Activated naive CD8-positive, alpha-beta T cell treated with anti-CD3 and anti-CD28 coated beads, Interleukin-2, amount 50 U/mL, for 16 hours (primary cell): ENCODE data around the gene PLCH1.

Experiments
- DNase-seq: peaks from one replicate; pipeline ENCODE4 v3.0.0-alpha.2; 2020; ENCODE audit warnings: low read depth, low spot score

The PLCH1 gene

GRCh38 chr3:155746703-155747102 lies 1.8 kb upstream of the PLCH1 start:
- no peak for DNase-seq

GRCh38 chr3:155745795-155746550 lies 1.1 kb upstream of the PLCH1 start:
- DNase-seq, result no peak

- DNase-seq, result no peak
Observed at GRCh38 chr3:155744010-155744625, 753 bp downstream of the PLCH1 start.

GRCh38 chr3:155743606-155744005 lies 1.3 kb downstream of the PLCH1 start:
- DNase-seq, result no peak

GRCh38 chr3:155742349-155742965 lies 2.4 kb downstream of the PLCH1 start:
- no peak for DNase-seq

- DNase-seq, result no peak
Observed at GRCh38 chr3:155741603-155742002, 3.3 kb downstream of the PLCH1 start.

- no peak for DNase-seq
Observed at GRCh38 chr3:155741101-155741500, 3.8 kb downstream of the PLCH1 start.

GRCh38 chr3:155739154-155739553 lies 5.7 kb downstream of the PLCH1 start:
- no peak for DNase-seq

GRCh38 chr3:155738580-155739076 lies 6.2 kb downstream of the PLCH1 start:
- no peak for DNase-seq

- no peak for DNase-seq
Observed at GRCh38 chr3:155737844-155738460, 6.9 kb downstream of the PLCH1 start.

GRCh38 chr3:155736381-155736780 lies 8.5 kb downstream of the PLCH1 start:
- DNase-seq, result no peak

GRCh38 chr3:155730843-155731242 lies 14.0 kb downstream of the PLCH1 start:
- no peak for DNase-seq

GRCh38 chr3:155727836-155728235 lies 17.0 kb downstream of the PLCH1 start:
- no peak for DNase-seq

GRCh38 chr3:155714295-155714718 lies 30.6 kb downstream of the PLCH1 start:
- no peak for DNase-seq

- DNase-seq, result no peak
Observed at GRCh38 chr3:155712008-155712407, 32.9 kb downstream of the PLCH1 start.

GRCh38 chr3:155704771-155705559 lies 39.9 kb downstream of the PLCH1 start:
- no peak for DNase-seq

- DNase-seq, result no peak
Observed at GRCh38 chr3:155704061-155704460, 40.8 kb downstream of the PLCH1 start.

- DNase-seq, result no peak
Observed at GRCh38 chr3:155702745-155703591, 41.9 kb downstream of the PLCH1 start.

GRCh38 chr3:155701882-155702465 lies 42.9 kb downstream of the PLCH1 start:
- DNase-seq, result no peak

GRCh38 chr3:155697542-155697941 lies 47.3 kb downstream of the PLCH1 start:
- DNase-seq, result no peak
